ENCODE results near the gene CRYM. TPM values are rescaled to one million over a fixed set of nuclear protein-coding genes. Genes with fewer than 3 reads are reported as not detected.
"Not testable (repeated sequence)": the region's sequence is repeated elsewhere in the genome, so short reads cannot be mapped to it uniquely, and the experiment has no call there.

CRYM gene
- total and polyA plus RNA-seq, 2 donors (not counting 3 experiments of a cell fraction or from before 2014, with no cell fraction given), result not detected

GRCh38 chr16:21314339-21314738, 36.2 kb upstream of the CRYM start:
- POLR2A ChIA-PET, result no interaction called here
- CTCF ChIA-PET, result no interaction called here
- Histone ChIP-seq H2AFZ (ENCODE audit: low read depth, low read length) (no peak overlapping the region), H3K9ac (replicated peaks; ENCODE audit: extremely low read depth, insufficient read depth, low read length) (no peak overlapping the region), H3K27ac (ENCODE audit: insufficient read depth, low read depth, low read length) (no peak overlapping the region), H3K79me2 (ENCODE audit: control insufficient read depth, insufficient read depth, low read length) (no peaks in the 10 kb centered on the region), H3K4me3 (replicated peaks in 1 of 3; ENCODE audit: insufficient read depth in 1 of 3, low read depth in 1 of 3, low read length in 3 of 3) (no peak overlapping the region), H4K20me1 (replicated peaks; ENCODE audit: control insufficient read depth, extremely low read depth, insufficient read depth, low read length) (no peaks in the 10 kb centered on the region), H3K4me2 (ENCODE audit: insufficient read depth, low read length) (no peak overlapping the region), H3K9me1 (replicated peaks; ENCODE audit: control insufficient read depth, extremely low read depth, insufficient read depth, low read length) (no peaks in the 10 kb centered on the region), H3K36me3 (ENCODE audit: control insufficient read depth in 2 of 2, extremely low read depth in 1 of 2, insufficient read depth in 2 of 2, low read length in 2 of 2) (no peaks in the 10 kb centered on the region), H3K4me1 (ENCODE audit: control insufficient read depth, extremely low read depth, insufficient read depth, low read length) (no peaks in the 10 kb centered on the region), H3K27me3 (ENCODE audit: control insufficient read depth in 2 of 2, insufficient read depth in 2 of 2, low read length in 2 of 2) (no peaks in the 10 kb centered on the region), H3K9me3 (replicated peaks; ENCODE audit: control insufficient read depth, insufficient read depth, low read length) (no peaks in the 10 kb centered on the region)
- TF ChIP-seq POLR2A (IDR thresholded peaks at IDR 0.05; ENCODE audit: low read depth, low read length), result no peak
- no peak for TF ChIP-seq CTCF (IDR thresholded peaks at IDR 0.05; ENCODE audit: extremely low read depth in 1 of 2, insufficient read depth in 1 of 2, low read depth in 1 of 2, low read length in 2 of 2)
- TF ChIP-seq FOS (IDR thresholded peaks at IDR 0.05; ENCODE audit: borderline replicate concordance, insufficient read depth, low read length), result no peak
- no peak for TF ChIP-seq EZH2 (IDR thresholded peaks at IDR 0.05; ENCODE audit: borderline replicate concordance, low read depth, low read length, severe bottlenecking)
- dilution Hi-C loops (cut with MboI; ENCODE audit: extremely low pct_ligation_motif_present, low sequenced_read_pairs) (no loop called here), intact Hi-C loops (cut with micrococcal nuclease) (loop anchor here (10.0 kb wide), 1 partner anchor 1380 kb away; no protein-coding TSS in a partner anchor)
- DNase-seq (ENCODE audit: low read depth, low spot score), result no peak
- no TSS peak for BruUV-seq (replicated peaks)
- no peak for FAIRE-seq

- FAIRE-seq; H2AFZ ChIP-seq (ENCODE audit: low read depth, low read length); H3K36me3 ChIP-seq (ENCODE audit: control insufficient read depth in 2 of 2, extremely low read depth in 1 of 2, insufficient read depth in 2 of 2, low read length in 2 of 2); dilution Hi-C loops (cut with MboI; ENCODE audit: extremely low pct_ligation_motif_present, low sequenced_read_pairs); H3K4me1 ChIP-seq (ENCODE audit: control insufficient read depth, extremely low read depth, insufficient read depth, low read length); H3K9me1 ChIP-seq (replicated peaks; ENCODE audit: control insufficient read depth, extremely low read depth, insufficient read depth, low read length); BruUV-seq (replicated peaks); H3K27ac ChIP-seq (ENCODE audit: insufficient read depth, low read depth, low read length); H3K27me3 ChIP-seq (ENCODE audit: control insufficient read depth in 2 of 2, insufficient read depth in 2 of 2, low read length in 2 of 2); H3K9ac ChIP-seq (replicated peaks; ENCODE audit: extremely low read depth, insufficient read depth, low read length); DNase-seq (ENCODE audit: low read depth, low spot score); H3K4me2 ChIP-seq (ENCODE audit: insufficient read depth, low read length); H3K79me2 ChIP-seq (ENCODE audit: control insufficient read depth, insufficient read depth, low read length); H3K4me3 ChIP-seq (replicated peaks in 1 of 3; ENCODE audit: insufficient read depth in 1 of 3, low read depth in 1 of 3, low read length in 3 of 3); H3K9me3 ChIP-seq (replicated peaks; ENCODE audit: control insufficient read depth, insufficient read depth, low read length); POLR2A ChIA-PET; H4K20me1 ChIP-seq (replicated peaks; ENCODE audit: control insufficient read depth, extremely low read depth, insufficient read depth, low read length): not testable (repeated sequence)
- intact Hi-C loops (cut with micrococcal nuclease), result loop anchor here (10.0 kb wide), 1 partner anchor 1382 kb away; no protein-coding TSS in a partner anchor
- CTCF ChIA-PET, result interaction anchor here (1.2 kb wide), 1 partner anchor 12 kb away, joined by 3 read pairs; no protein-coding TSS in a partner anchor
Observed at GRCh38 chr16:21312863-21313372, 34.8 kb upstream of the CRYM start.

- H3K4me2 ChIP-seq (ENCODE audit: insufficient read depth, low read length); H3K4me3 ChIP-seq (replicated peaks in 1 of 3; ENCODE audit: insufficient read depth in 1 of 3, low read depth in 1 of 3, low read length in 3 of 3); H3K27ac ChIP-seq (ENCODE audit: insufficient read depth, low read depth, low read length); H3K4me1 ChIP-seq (ENCODE audit: control insufficient read depth, extremely low read depth, insufficient read depth, low read length); H3K27me3 ChIP-seq (ENCODE audit: control insufficient read depth in 2 of 2, insufficient read depth in 2 of 2, low read length in 2 of 2); dilution Hi-C loops (cut with MboI; ENCODE audit: extremely low pct_ligation_motif_present, low sequenced_read_pairs); H3K9ac ChIP-seq (replicated peaks; ENCODE audit: extremely low read depth, insufficient read depth, low read length); BruUV-seq (replicated peaks); H3K9me3 ChIP-seq (replicated peaks; ENCODE audit: control insufficient read depth, insufficient read depth, low read length); H4K20me1 ChIP-seq (replicated peaks; ENCODE audit: control insufficient read depth, extremely low read depth, insufficient read depth, low read length); H3K9me1 ChIP-seq (replicated peaks; ENCODE audit: control insufficient read depth, extremely low read depth, insufficient read depth, low read length); FAIRE-seq; DNase-seq (ENCODE audit: low read depth, low spot score); H3K79me2 ChIP-seq (ENCODE audit: control insufficient read depth, insufficient read depth, low read length); H3K36me3 ChIP-seq (ENCODE audit: control insufficient read depth in 2 of 2, extremely low read depth in 1 of 2, insufficient read depth in 2 of 2, low read length in 2 of 2); H2AFZ ChIP-seq (ENCODE audit: low read depth, low read length): not testable (repeated sequence)
- ChIA-PET CTCF (interaction anchor here (1.2 kb wide), 1 partner anchor 11 kb away, joined by 3 read pairs; no protein-coding TSS in a partner anchor), POLR2A (interaction anchor here (0.6 kb wide), 1 partner anchor 28 kb away, joined by 4 read pairs; no protein-coding TSS in a partner anchor)
- intact Hi-C loops (cut with micrococcal nuclease), result loop anchor here (10.0 kb wide), 1 partner anchor 1383 kb away; no protein-coding TSS in a partner anchor
Observed at GRCh38 chr16:21312046-21312445, 34.0 kb upstream of the CRYM start.

All from endothelial cell of umbilical vein (primary cell).